Measurements from ENCODE around the gene THAP4. TPM values are rescaled to one million over a fixed set of nuclear protein-coding genes. Genes with fewer than 3 reads are reported as not detected.

The THAP4 gene
- polyA plus RNA-seq, 1 of the 3 experiments (the other 2 are of a cell fraction), result 64.7 TPM

DNA sequence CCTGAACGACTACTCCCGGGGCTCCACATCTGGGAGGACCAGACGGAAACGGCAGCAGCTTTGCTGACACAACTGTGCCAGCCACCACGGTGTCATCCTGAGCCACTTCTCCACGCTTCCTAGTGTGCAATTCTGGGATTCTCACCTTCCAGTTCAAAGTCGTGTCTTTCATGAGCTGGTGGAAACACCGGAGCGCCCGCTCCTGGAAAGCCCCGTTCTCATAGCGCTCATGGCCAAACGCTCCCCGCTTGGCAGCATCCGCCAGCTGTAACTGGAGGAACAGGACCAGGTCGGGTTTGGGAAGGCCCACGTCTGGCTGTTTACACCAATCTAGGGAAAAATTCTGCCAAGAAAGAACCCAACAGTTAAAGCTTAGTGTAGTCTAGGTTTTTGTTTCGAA is 41.3 kb upstream of the THAP4 start:
- Histone ChIP-seq H2AFZ (ENCODE audit: low read depth) (no peak overlapping the region), H3K9me2 (no peaks in the 10 kb centered on the region), H3K4me3 (ENCODE audit: low read depth in 2 of 2, low read length in 1 of 2) (no peak overlapping the region), H3K27ac (ENCODE audit: low read depth in 2 of 2, low read length in 1 of 2) (no peak overlapping the region), H3F3A (replicated peaks; ENCODE audit: insufficient read depth) (peaks cover 25% of the 10 kb centered on the region), H3K79me2 (ENCODE audit: insufficient read depth) (peaks cover 38% of the 10 kb centered on the region; the same call in 1 of the 2 replicates), H4K20me1 (ENCODE audit: insufficient read depth) (peaks cover 7% of the 10 kb centered on the region; the same call in 1 of the 2 replicates), H3K4me2 (no peak overlapping the region), H3K4me1 (ENCODE audit: control insufficient read depth in 1 of 2, insufficient read depth in 2 of 2, low read depth in 1 of 2, low read length in 1 of 2) (peaks cover 0 to 19% of the 10 kb centered on the region in 2 experiments; a peak in 2 of 4 replicates), H3K36me3 (replicated peaks in 1 of 2; ENCODE audit: control insufficient read depth in 1 of 2, insufficient read depth in 2 of 2, low read length in 1 of 2) (peaks cover 25 to 29% of the 10 kb centered on the region in 2 experiments), H3K27me3 (ENCODE audit: insufficient read depth) (no peaks in the 10 kb centered on the region), H3K9me3 (no peaks in the 10 kb centered on the region), H3K9ac (no peak overlapping the region)
- 90% methylated on average over 18 of the region's 18 CpGs for WGBS (ENCODE audit: low lambda C conversion rate)
- CTCF ChIA-PET, result interaction anchor here (1.4 kb wide), 1 partner anchor 13 kb away, joined by 3 read pairs; no protein-coding TSS in a partner anchor
- POLR2A ChIA-PET, result interaction anchor here (0.6 kb wide), 1 partner anchor 12 kb away, joined by 3 read pairs; no protein-coding TSS in a partner anchor
- TF ChIP-seq NRF1 (IDR thresholded peaks at IDR 0.05; ENCODE audit: low read depth, low read length), result no peak
- TF ChIP-seq TEAD4 (IDR thresholded peaks at IDR 0.05; ENCODE audit: borderline replicate concordance, insufficient read depth), result no peak
- TF ChIP-seq, protein P1, sequence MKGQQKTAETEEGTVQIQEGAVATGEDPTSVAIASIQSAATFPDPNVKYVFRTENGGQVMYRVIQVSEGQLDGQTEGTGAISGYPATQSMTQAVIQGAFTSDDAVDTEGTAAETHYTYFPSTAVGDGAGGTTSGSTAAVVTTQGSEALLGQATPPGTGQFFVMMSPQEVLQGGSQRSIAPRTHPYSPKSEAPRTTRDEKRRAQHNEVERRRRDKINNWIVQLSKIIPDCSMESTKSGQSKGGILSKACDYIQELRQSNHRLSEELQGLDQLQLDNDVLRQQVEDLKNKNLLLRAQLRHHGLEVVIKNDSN (IDR thresholded peaks at IDR 0.05; ENCODE audit: borderline replicate concordance, low read depth), result no peak
- TF ChIP-seq SIN3A (IDR thresholded peaks at IDR 0.05; ENCODE audit: borderline replicate concordance, low read depth, low read length), result no peak
- TF ChIP-seq MXI1 (IDR thresholded peaks at IDR 0.05; ENCODE audit: low read depth, low read length), result no peak
- TF ChIP-seq, protein P2, sequence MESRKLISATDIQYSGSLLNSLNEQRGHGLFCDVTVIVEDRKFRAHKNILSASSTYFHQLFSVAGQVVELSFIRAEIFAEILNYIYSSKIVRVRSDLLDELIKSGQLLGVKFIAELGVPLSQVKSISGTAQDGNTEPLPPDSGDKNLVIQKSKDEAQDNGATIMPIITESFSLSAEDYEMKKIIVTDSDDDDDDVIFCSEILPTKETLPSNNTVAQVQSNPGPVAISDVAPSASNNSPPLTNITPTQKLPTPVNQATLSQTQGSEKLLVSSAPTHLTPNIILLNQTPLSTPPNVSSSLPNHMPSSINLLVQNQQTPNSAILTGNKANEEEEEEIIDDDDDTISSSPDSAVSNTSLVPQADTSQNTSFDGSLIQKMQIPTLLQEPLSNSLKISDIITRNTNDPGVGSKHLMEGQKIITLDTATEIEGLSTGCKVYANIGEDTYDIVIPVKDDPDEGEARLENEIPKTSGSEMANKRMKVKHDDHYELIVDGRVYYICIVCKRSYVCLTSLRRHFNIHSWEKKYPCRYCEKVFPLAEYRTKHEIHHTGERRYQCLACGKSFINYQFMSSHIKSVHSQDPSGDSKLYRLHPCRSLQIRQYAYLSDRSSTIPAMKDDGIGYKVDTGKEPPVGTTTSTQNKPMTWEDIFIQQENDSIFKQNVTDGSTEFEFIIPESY (IDR thresholded peaks at IDR 0.05; ENCODE audit: borderline replicate concordance, low read depth), result no peak
- TF ChIP-seq FOXM1 (IDR thresholded peaks at IDR 0.05; ENCODE audit: low read depth), result no peak
- no peak for TF ChIP-seq RCOR1 (IDR thresholded peaks at IDR 0.05; ENCODE audit: low read length)
- no peak for TF ChIP-seq RAD21 (IDR thresholded peaks at IDR 0.05; ENCODE audit: low read length)
- no peak for TF ChIP-seq GATA2 (CRISPR knock-in tag; IDR thresholded peaks at IDR 0.05)
- no peak for TF ChIP-seq GABPA (IDR thresholded peaks at IDR 0.05; ENCODE audit: low read depth)
- TF ChIP-seq FOXJ3 (CRISPR knock-in tag; IDR thresholded peaks at IDR 0.05), result no peak
- DNase-seq, result no peak

DNA sequence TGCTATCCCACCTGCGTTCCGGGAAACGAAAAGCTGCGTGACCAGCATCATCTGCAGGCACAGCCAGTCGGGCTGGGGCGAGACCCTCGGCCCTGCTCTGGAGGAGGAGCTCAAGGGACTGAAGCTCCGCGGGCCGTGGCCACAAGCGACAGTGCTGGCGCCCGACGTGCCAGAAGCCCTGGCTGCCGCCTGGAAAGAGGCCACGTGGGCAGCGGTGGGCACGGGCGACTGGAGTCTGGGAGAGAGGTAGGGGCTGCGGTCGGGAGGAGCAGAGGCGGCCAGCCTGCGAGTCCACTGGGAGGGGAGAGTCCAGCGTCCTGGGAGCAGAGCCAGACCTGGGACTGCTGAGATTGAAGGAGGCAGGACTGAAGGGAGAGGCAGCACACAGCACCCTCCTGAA is 40.4 kb upstream of the THAP4 start:
- TF ChIP-seq RAD21 (IDR thresholded peaks at IDR 0.05; ENCODE audit: low read length) (no peak), MEF2A (IDR thresholded peaks at IDR 0.05; ENCODE audit: borderline replicate concordance, low read depth) (no peak), SIN3A (IDR thresholded peaks at IDR 0.05; ENCODE audit: borderline replicate concordance, low read depth, low read length) (no peak), FOSL2 (IDR thresholded peaks at IDR 0.05; ENCODE audit: borderline replicate concordance, low read depth) (no peak)
- TF ChIP-seq, protein P3, sequence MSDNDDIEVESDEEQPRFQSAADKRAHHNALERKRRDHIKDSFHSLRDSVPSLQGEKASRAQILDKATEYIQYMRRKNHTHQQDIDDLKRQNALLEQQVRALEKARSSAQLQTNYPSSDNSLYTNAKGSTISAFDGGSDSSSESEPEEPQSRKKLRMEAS (IDR thresholded peaks at IDR 0.05; ENCODE audit: low read depth), result no peak
- TF ChIP-seq, protein P4, sequence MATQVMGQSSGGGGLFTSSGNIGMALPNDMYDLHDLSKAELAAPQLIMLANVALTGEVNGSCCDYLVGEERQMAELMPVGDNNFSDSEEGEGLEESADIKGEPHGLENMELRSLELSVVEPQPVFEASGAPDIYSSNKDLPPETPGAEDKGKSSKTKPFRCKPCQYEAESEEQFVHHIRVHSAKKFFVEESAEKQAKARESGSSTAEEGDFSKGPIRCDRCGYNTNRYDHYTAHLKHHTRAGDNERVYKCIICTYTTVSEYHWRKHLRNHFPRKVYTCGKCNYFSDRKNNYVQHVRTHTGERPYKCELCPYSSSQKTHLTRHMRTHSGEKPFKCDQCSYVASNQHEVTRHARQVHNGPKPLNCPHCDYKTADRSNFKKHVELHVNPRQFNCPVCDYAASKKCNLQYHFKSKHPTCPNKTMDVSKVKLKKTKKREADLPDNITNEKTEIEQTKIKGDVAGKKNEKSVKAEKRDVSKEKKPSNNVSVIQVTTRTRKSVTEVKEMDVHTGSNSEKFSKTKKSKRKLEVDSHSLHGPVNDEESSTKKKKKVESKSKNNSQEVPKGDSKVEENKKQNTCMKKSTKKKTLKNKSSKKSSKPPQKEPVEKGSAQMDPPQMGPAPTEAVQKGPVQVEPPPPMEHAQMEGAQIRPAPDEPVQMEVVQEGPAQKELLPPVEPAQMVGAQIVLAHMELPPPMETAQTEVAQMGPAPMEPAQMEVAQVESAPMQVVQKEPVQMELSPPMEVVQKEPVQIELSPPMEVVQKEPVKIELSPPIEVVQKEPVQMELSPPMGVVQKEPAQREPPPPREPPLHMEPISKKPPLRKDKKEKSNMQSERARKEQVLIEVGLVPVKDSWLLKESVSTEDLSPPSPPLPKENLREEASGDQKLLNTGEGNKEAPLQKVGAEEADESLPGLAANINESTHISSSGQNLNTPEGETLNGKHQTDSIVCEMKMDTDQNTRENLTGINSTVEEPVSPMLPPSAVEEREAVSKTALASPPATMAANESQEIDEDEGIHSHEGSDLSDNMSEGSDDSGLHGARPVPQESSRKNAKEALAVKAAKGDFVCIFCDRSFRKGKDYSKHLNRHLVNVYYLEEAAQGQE (IDR thresholded peaks at IDR 0.05; ENCODE audit: low read depth, low read length), result no peak
- Histone ChIP-seq H3K4me3 (ENCODE audit: low read depth in 2 of 2, low read length in 1 of 2) (no peak overlapping the region), H3K9me3 (no peaks in the 10 kb centered on the region), H3K9me2 (no peaks in the 10 kb centered on the region), H3K79me2 (ENCODE audit: insufficient read depth) (peaks cover 29% of the 10 kb centered on the region; the same call in 1 of the 2 replicates), H3K27ac (ENCODE audit: low read depth in 2 of 2, low read length in 1 of 2) (no peak overlapping the region), H3K4me2 (no peak overlapping the region), H2AFZ (ENCODE audit: low read depth) (no peak overlapping the region), H3K27me3 (ENCODE audit: insufficient read depth) (no peaks in the 10 kb centered on the region), H3K36me3 (replicated peaks in 1 of 2; ENCODE audit: control insufficient read depth in 1 of 2, insufficient read depth in 2 of 2, low read length in 1 of 2) (peaks cover 18 to 33% of the 10 kb centered on the region in 2 experiments), H3F3A (replicated peaks; ENCODE audit: insufficient read depth) (peaks cover 22% of the 10 kb centered on the region), H3K9ac (no peak overlapping the region), H4K20me1 (ENCODE audit: insufficient read depth) (peaks cover 7% of the 10 kb centered on the region; the same call in 1 of the 2 replicates), H3K4me1 (ENCODE audit: control insufficient read depth in 1 of 2, insufficient read depth in 2 of 2, low read depth in 1 of 2, low read length in 1 of 2) (peaks cover 0 to 19% of the 10 kb centered on the region in 2 experiments; a peak in 2 of 4 replicates)
- 94% methylated on average over 24 of the region's 24 CpGs for WGBS (ENCODE audit: low lambda C conversion rate)
- POLR2A ChIA-PET, result interaction anchor here (1.2 kb wide), 1 partner anchor 9 kb away, joined by 4 read pairs; the partner anchor contains the start of gene DTYMK
- CTCF ChIA-PET, result no interaction called here
- DNase-seq, result no peak
